ENCODE results near the gene LNX2.

The LNX2 gene

DNA sequence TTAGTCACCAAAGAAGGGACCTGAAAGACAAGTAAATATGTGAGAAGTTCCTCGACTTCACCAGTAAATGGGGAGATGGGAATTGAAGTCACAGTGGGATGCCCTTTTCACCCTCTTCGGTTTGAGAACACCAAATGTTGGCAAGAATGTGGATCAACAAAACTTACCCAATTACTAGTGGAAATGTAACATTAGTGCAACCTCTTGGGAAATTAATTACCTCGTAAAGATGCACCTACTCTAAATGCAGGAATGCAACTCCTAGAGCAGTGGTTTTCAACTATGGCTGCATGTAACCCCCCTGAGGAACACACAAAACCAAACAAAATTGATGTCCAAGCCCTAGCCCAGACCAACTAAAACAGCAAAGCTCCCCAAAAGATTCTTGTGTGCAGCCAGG is 78.1 kb downstream of the LNX2 start:
- H3K4me3 ChIP-seq (replicated peaks; ENCODE audit: insufficient read depth, low read length) = no peak overlapping the region
- no peak for DNase-seq (ENCODE audit: low read depth in 1 of 2, low spot score in 1 of 2)
- H3K27ac ChIP-seq (replicated peaks) = no peak overlapping the region
- TF ChIP-seq GABPA (IDR thresholded peaks at IDR 0.05; ENCODE audit: low read depth) (no peak), POLR2AphosphoS5 (IDR thresholded peaks at IDR 0.05; ENCODE audit: low read depth) (no peak), SPI1 (IDR thresholded peaks at IDR 0.05; ENCODE audit: borderline replicate concordance, low read depth) (no peak)
- TF ChIP-seq, protein P1, sequence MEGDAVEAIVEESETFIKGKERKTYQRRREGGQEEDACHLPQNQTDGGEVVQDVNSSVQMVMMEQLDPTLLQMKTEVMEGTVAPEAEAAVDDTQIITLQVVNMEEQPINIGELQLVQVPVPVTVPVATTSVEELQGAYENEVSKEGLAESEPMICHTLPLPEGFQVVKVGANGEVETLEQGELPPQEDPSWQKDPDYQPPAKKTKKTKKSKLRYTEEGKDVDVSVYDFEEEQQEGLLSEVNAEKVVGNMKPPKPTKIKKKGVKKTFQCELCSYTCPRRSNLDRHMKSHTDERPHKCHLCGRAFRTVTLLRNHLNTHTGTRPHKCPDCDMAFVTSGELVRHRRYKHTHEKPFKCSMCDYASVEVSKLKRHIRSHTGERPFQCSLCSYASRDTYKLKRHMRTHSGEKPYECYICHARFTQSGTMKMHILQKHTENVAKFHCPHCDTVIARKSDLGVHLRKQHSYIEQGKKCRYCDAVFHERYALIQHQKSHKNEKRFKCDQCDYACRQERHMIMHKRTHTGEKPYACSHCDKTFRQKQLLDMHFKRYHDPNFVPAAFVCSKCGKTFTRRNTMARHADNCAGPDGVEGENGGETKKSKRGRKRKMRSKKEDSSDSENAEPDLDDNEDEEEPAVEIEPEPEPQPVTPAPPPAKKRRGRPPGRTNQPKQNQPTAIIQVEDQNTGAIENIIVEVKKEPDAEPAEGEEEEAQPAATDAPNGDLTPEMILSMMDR (IDR thresholded peaks at IDR 0.05; ENCODE audit: insufficient read depth, low read length) = no peak
- TF ChIP-seq, protein P2, sequence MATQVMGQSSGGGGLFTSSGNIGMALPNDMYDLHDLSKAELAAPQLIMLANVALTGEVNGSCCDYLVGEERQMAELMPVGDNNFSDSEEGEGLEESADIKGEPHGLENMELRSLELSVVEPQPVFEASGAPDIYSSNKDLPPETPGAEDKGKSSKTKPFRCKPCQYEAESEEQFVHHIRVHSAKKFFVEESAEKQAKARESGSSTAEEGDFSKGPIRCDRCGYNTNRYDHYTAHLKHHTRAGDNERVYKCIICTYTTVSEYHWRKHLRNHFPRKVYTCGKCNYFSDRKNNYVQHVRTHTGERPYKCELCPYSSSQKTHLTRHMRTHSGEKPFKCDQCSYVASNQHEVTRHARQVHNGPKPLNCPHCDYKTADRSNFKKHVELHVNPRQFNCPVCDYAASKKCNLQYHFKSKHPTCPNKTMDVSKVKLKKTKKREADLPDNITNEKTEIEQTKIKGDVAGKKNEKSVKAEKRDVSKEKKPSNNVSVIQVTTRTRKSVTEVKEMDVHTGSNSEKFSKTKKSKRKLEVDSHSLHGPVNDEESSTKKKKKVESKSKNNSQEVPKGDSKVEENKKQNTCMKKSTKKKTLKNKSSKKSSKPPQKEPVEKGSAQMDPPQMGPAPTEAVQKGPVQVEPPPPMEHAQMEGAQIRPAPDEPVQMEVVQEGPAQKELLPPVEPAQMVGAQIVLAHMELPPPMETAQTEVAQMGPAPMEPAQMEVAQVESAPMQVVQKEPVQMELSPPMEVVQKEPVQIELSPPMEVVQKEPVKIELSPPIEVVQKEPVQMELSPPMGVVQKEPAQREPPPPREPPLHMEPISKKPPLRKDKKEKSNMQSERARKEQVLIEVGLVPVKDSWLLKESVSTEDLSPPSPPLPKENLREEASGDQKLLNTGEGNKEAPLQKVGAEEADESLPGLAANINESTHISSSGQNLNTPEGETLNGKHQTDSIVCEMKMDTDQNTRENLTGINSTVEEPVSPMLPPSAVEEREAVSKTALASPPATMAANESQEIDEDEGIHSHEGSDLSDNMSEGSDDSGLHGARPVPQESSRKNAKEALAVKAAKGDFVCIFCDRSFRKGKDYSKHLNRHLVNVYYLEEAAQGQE (IDR thresholded peaks at IDR 0.05; ENCODE audit: insufficient replicate concordance, low read depth) = no peak
- H3K27me3 ChIP-seq (ENCODE audit: insufficient read depth, poor library complexity, severe bottlenecking) = no peaks in the 10 kb centered on the region

DNA sequence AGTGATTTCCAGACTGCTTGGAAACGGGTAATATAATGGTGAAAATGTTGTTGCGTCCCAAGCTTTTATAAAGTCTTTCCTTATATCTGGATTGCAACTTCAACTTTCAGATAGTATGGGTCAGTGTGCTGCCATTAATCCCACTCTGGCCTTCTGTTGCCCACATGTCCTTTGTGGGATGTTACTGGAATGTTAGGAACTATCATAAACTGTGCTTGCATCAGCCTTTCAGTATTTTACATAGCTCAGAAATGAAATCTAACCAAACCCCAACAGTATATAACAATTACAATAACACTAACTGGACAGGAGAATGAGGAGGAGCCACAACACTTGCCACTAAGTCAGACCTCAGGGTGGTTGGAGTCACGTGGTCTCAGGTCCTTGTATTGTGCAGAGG is 78.9 kb downstream of the LNX2 start:
- TF ChIP-seq SPI1 (IDR thresholded peaks at IDR 0.05; ENCODE audit: borderline replicate concordance, low read depth) (no peak), GABPA (IDR thresholded peaks at IDR 0.05; ENCODE audit: low read depth) (no peak), POLR2AphosphoS5 (IDR thresholded peaks at IDR 0.05; ENCODE audit: low read depth) (no peak)
- TF ChIP-seq, protein P1 (IDR thresholded peaks at IDR 0.05; ENCODE audit: insufficient read depth, low read length) = no peak
- TF ChIP-seq, protein P2 (IDR thresholded peaks at IDR 0.05; ENCODE audit: insufficient replicate concordance, low read depth) = no peak
- H3K4me3 ChIP-seq (replicated peaks; ENCODE audit: insufficient read depth, low read length) = no peak overlapping the region
- DNase-seq (ENCODE audit: low read depth in 1 of 2, low spot score in 1 of 2) = no peak
- H3K27me3 ChIP-seq (ENCODE audit: insufficient read depth, poor library complexity, severe bottlenecking) = no peaks in the 10 kb centered on the region
- H3K27ac ChIP-seq (replicated peaks) = no peak overlapping the region

DNA sequence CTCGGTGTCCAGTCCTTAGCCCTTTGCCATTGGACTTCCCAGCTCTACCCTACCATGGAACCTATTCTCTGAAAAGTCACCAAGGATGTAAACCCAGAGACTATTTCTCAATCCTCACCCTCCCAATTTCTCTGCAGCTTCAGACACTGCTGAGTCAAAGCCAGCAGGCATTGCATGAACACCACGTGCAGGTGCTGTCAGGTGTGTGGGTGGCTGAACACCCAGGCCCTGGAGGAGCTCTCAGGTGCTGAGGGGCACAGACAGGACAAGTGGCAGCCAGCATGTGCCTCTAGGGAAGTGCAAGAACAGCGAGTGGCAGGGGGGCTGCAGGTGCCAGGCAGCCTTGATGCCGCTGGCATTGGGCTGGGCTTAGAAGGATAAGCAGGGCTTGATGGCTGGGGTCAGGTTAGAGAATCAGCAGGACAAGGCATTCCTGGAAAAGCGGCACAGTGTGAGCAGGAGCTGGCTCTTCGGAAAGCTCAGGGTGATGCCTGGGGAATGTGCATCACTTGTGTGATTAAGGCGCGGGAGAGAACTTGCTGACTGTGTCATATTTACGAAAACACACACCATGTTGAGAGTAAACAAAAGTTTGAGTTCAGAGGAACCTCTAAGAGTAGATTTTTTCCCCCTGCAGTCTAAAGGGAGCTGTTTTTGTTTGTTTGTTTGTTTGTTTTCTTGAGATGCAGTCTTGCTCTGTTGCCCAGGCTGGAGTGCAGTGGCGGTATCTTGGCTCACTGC is 83.8 kb downstream of the LNX2 start:
- TF ChIP-seq POLR2AphosphoS5 (IDR thresholded peaks at IDR 0.05; ENCODE audit: low read depth) = no peak
- TF ChIP-seq GABPA (IDR thresholded peaks at IDR 0.05; ENCODE audit: low read depth) = no peak
- TF ChIP-seq, protein P1 (IDR thresholded peaks at IDR 0.05; ENCODE audit: insufficient read depth, low read length) = no peak
- TF ChIP-seq, protein P2 (IDR thresholded peaks at IDR 0.05; ENCODE audit: insufficient replicate concordance, low read depth) = no peak
- TF ChIP-seq SPI1 (IDR thresholded peaks at IDR 0.05; ENCODE audit: borderline replicate concordance, low read depth) = no peak
- H3K4me3 ChIP-seq (replicated peaks; ENCODE audit: insufficient read depth, low read length) = no peak overlapping the region
- no peaks in the 10 kb centered on the region for H3K27me3 ChIP-seq (ENCODE audit: insufficient read depth, poor library complexity, severe bottlenecking)
- DNase-seq (ENCODE audit: low read depth in 1 of 2, low spot score in 1 of 2) = no peak
- no peak overlapping the region for H3K27ac ChIP-seq (replicated peaks)

All from HL-60 (cell line).